HL-60/S4 treated with phorbol 12-myristate 13-acetate at 8.2 ng/mL for 4 days and 3 days (cell line): ENCODE measurements around the gene TGFBR3.

Experiments used
- in situ Hi-C: fragments of 300-500 bp; cut with MboI; formaldehyde crosslinking; loops from 2 replicates; pipeline ENCODE4 v1.15.0; 2022; ENCODE audit warnings: low sequenced_read_pairs

The TGFBR3 gene

GRCh38 chr1:91827459-91828321 lies 58.3 kb downstream of the TGFBR3 start:
- in situ Hi-C loops: no loop called here

GRCh38 chr1:91827087-91827458 lies 58.9 kb downstream of the TGFBR3 start:
- in situ Hi-C loops: no loop called here

DNA sequence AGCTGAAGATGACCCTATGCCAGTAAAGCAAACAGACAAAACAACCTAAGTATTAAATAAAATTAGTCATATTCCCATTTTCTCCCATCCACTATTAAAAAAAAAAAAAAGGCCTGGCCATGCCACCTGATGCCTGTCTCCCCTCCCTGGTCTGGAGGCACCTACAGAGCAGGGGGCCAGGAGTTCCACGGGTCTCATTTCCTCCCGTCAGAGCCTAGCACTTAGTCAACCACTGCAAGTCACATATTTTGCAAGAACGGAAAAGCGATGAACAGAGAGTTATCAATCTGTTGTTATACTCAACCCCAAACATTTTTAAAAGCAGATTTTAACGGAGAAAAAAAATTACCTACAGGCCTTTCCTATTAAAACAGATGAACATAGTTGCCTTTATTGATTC lies 59.3 kb downstream of the TGFBR3 start:
- in situ Hi-C loops: no loop called here

- in situ Hi-C loops: no loop called here
Measured at GRCh38 chr1:91826248-91826647, 59.7 kb downstream of the TGFBR3 start.

GRCh38 chr1:91821126-91821868 lies 64.7 kb downstream of the TGFBR3 start:
- in situ Hi-C loops: no loop called here

DNA sequence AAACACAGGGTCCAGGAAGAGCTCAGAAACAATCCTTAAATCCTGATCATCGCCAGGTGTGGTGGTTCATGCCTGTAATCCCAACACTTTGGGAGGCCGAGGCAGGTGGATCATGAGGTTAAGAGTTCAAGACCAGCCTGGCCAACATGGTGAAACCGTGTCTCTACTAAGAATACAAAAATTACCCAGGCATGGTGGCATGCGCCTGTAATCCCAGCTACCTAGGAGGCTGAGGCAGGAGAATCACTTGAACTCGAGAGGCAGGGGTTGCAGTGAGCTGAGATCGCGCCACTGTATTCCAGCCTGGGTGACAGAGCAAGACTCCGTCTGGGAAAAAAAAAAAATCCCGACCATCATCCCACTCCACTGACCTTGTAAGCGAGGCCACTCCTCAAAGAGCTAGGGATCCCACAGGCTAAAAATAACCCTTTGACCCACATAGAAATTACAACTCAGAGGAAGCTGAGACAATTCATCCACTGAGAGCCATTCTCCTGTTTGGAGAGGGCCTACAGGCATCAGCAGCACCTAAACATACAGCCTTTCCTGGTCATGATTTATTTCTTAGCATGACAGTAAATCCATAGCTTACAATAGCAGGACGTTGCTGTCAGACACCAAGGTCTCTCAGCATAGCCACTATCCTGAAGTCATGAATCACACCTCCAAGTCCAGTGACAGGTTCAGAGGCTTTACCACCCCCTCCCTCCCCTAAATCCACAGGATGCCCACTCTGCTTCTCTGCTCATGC lies 66.7 kb downstream of the TGFBR3 start:
- in situ Hi-C loops: no loop called here

DNA sequence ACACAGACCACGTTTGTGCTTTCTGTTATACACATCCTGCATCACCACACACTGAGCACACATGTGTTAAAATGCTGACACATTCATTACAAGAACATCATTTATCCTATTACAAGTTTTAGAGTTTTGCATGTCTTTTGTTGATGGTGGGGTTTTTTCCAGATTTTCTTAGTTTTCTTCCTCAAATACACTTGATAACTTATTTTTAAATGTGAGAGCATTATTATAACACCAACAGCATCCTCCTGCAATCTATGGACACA lies 67.3 kb downstream of the TGFBR3 start:
- in situ Hi-C loops: no loop called here

GRCh38 chr1:91817211-91817905 lies 68.6 kb downstream of the TGFBR3 start:
- in situ Hi-C loops: no loop called here

GRCh38 chr1:91816031-91816430 lies 69.9 kb downstream of the TGFBR3 start:
- in situ Hi-C loops: no loop called here

- in situ Hi-C loops: no loop called here
Measured at GRCh38 chr1:91814448-91814847, 71.5 kb downstream of the TGFBR3 start.

DNA sequence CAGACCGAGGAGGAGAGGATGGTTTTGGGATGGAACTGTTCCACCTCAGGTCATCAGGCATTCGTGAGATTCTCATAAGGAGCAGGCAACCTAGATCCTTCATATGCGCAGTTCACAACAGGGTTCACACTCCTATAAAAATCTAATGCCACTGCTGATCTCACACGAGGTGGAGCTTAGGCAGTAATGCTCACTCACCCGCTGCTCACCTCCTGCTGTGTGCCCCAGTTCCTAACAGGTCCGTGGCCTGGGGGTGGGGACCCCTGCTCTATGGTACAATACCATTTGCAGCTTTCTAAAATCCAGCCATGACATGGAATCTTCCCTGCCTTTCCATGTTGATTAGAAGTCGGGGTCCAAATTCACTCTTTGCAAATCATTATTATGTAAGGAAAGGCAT lies 72.1 kb downstream of the TGFBR3 start:
- in situ Hi-C loops: no loop called here

DNA sequence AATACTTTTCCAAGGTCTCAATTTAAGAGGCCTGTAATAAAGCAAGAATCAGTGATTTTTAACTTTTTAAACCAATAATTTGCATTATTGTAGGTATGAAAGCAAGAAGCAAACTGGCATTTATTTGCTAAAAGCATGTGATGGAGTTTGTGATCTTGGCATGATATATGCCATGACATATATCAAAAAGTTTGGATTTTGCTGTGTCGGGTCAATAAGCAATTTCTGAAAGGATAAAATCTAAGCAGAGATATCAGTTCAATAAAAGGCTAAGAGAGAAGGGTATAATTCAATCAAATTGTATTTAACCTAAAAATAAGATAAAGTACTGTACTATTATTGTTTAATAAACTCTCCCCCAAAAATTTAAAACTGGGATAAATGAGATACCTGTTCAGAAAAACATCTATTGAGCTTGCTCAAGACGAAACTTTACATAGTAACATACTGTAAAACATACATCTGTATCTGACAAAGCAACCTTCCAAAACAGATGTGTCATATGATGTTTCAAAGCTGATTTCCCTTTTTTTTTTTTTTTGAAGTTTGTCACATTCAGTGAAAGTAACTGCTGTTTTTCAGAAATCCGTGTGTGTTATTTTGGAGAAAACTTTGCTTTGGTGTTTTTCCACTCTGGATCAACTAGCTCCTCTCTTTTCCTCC lies 74.5 kb downstream of the TGFBR3 start:
- in situ Hi-C loops: no loop called here

DNA sequence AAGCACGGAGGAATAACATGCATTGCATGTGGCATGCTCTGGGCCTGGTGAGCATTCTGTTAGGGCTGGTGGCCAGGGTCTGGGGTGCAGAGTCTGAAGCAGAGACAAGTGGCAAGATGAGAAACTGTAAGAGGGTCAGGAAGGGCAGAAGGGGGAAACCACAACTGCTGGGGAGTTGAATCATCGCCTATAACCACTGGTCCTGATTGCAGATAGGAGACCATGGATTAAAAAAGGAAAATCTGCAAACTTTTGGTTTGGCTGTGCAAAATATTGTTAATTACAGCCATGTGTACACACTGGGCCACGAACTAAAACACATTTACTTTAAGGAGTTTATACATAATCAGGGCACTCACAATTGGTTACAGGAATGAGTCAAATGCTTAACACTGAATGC lies 76.6 kb downstream of the TGFBR3 start:
- in situ Hi-C loops: no loop called here

- in situ Hi-C loops: no loop called here
Measured at GRCh38 chr1:91807921-91808620, 77.9 kb downstream of the TGFBR3 start.

DNA sequence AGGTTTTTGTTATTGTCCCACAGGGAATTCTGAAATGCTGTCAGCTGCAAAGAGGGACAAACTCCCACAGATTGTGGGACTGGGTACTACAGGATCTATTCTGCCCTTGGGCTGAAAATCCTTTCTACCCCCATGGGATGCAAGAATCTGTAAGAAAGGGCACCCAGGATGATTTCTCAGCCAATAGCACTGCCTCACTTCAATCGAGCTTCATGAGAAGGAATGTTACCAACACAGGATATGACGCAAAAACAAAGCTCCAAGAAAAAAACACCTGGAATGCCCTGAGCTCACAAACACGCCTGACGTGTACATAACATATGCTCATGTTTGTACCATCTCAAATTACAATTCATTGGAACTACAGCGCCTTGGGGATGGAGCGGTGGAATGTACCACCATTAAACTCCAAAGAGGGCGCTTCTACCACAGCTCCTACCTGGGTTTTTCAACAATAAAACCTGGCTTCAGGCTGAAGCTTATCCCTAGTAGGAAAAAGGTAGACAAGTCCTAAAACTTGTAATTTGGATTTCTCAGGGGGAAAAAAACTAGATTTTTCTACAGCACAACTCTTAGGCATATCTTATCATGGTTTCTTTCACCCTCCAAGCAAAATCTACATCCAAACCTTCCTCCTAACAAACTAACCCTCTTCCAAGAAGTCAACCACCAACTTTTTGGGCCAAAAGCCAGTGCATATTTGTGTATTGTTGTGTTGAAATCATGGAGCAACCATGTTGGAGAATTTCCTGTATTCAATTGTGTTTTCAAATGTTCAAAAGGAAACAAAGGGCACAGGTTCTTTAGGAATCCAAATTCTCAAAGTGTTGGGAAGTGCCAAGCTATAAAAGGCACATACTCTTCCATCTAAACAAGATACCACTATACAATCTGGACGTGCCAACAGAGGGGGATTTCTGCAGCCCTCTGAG lies 78.9 kb downstream of the TGFBR3 start:
- in situ Hi-C loops: no loop called here

- in situ Hi-C loops: no loop called here
Measured at GRCh38 chr1:91806181-91806768, 79.7 kb downstream of the TGFBR3 start.

DNA sequence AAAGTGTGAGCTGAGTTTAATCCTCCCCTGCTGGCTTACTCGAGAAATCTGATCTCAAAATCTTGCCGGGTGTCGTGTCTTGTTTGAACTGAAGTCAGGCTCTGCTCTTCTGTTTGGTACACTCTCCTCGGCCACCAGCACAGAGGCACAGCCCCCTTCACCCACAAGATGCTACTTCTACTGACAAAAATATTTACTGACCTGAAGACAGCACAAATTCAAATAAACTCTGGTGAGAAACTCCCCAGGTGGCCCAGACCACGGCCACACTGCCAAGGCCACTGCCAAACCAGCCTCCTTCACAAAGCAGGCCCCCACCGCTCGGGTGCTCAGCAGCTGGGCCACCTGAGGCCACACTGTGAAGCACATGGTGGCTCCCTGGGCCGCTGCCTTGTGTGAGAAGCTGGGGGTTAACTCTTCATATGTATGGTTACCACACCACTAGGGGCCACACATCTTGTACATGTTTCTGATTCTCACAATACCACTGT lies 80.6 kb downstream of the TGFBR3 start:
- in situ Hi-C loops: no loop called here

GRCh38 chr1:91804546-91805023 lies 81.4 kb downstream of the TGFBR3 start:
- in situ Hi-C loops: no loop called here
